Retinal pigment epithelial cell (primary cell): ENCODE data around the gene TMEM9.

Source experiments
- DNase-seq: peaks from one replicate; pipeline ENCODE4 v3.0.0-alpha.2; 2010; ENCODE audit warnings: low read depth
- H3K4me3 ChIP-seq: 2 replicates; pipeline ENCODE4 v1.5.1; 2011; ENCODE audit warnings: mild to moderate bottlenecking, low read length, control low read depth, moderate library complexity
- TF ChIP-seq, protein P1 (sequence below): conservative IDR thresholded peaks from 2 replicates; pipeline ENCODE4 v1.5.1; 2011; ENCODE audit warnings: low read depth, low read length, control low read depth, inconsistent platforms

The TMEM9 gene

DNA sequence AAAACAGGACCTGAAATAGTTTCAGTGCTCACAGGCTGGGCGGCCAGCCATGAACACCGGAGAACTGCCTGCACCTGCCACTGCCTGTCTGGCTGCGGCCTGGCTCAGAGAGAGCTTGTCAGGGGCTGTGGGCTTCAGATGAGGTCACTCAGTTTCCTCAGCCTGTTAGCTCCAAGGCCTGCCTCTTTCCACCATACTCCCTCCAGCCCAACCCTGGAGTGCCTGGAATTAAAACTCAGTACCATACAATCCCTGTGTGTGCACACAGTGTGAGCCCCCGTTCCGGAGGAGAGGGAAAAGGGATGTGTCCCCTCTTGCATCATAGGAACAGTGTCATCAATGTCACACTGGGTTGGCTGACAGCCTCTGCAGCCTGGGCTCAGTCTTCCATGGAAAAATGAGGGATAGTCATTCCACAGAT is 58.2 kb downstream of the TMEM9 start:
- no peak overlapping the region for H3K4me3 ChIP-seq
- no peak for DNase-seq
- TF ChIP-seq, protein P1, sequence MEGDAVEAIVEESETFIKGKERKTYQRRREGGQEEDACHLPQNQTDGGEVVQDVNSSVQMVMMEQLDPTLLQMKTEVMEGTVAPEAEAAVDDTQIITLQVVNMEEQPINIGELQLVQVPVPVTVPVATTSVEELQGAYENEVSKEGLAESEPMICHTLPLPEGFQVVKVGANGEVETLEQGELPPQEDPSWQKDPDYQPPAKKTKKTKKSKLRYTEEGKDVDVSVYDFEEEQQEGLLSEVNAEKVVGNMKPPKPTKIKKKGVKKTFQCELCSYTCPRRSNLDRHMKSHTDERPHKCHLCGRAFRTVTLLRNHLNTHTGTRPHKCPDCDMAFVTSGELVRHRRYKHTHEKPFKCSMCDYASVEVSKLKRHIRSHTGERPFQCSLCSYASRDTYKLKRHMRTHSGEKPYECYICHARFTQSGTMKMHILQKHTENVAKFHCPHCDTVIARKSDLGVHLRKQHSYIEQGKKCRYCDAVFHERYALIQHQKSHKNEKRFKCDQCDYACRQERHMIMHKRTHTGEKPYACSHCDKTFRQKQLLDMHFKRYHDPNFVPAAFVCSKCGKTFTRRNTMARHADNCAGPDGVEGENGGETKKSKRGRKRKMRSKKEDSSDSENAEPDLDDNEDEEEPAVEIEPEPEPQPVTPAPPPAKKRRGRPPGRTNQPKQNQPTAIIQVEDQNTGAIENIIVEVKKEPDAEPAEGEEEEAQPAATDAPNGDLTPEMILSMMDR = no peak

DNA sequence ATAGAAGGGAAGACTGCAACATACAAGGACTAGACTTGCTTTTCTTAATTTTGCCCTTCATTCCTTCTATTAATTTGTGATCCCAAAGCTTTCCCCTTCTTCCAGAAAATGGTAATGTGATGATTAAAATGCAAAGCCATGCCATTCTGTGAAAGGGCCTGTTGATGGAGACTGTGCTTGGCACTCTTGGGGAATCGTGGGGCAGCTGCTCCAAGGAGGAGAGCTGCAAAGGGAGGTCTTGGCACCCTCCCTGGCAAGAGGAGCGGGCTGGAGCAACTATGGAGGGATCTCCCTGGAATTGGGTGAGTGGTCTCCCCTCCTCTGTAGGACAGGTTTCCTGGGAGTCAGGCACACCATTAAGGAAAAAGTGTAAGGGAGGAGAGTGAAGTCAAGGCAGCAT is 58.7 kb downstream of the TMEM9 start:
- DNase-seq = no peak

GRCh38 chr1:201094832-201095231 is 59.4 kb downstream of the TMEM9 start:
- H3K4me3 ChIP-seq = no peak overlapping the region
- TF ChIP-seq, protein P1 = no peak
- DNase-seq = no peak

More for the DNA sequence above, 58.7 kb downstream of the TMEM9 start:
- H3K4me3 ChIP-seq = no peak overlapping the region
- TF ChIP-seq, protein P1 = no peak

DNA sequence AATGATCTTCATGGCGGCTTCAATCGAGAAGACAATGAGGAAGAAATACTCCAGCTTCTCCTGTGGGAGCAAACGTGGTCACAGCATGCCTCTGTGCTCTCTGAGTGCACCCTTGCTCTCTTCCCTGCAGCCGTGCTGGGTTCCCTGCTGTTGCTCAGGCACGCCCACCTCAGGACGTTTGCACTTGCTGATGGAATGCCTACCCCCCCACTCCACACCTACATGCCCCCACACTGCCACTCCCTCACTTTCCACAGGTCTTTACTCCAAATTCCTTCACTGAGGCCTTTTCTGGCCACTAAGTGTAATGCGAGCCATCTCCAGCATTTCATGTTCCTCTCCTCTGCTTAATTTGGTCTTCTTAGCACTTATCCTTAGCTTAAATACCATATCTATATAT is 60.3 kb downstream of the TMEM9 start:
- TF ChIP-seq, protein P1 = no peak
- no peak for DNase-seq
- H3K4me3 ChIP-seq = no peak overlapping the region

GRCh38 chr1:201093561-201093960 is 60.7 kb downstream of the TMEM9 start:
- TF ChIP-seq, protein P1 = no peak
- no peak for DNase-seq
- no peak overlapping the region for H3K4me3 ChIP-seq

GRCh38 chr1:201092738-201093137 is 61.5 kb downstream of the TMEM9 start:
- H3K4me3 ChIP-seq = no peak overlapping the region
- TF ChIP-seq, protein P1 = no peak
- DNase-seq = no peak

DNA sequence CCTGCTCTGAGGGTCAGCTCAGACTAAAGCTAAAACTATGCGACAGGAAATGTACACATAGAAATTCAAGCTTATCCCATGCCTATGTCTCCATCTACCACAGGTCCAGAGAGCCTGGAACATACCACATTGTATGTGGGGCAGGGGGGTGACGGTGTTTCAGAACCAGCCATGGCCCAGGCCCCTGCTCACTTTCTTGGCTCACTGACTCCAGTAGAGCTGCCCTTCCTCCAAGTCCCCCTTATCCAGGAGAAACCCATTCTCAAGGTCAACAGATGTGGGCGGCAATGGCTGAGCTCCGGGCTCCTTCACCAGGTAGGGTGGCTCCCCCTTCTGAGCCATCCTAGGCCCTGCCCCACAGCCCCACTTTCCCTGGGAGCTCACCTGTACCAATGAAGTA is 63.0 kb downstream of the TMEM9 start:
- no peak overlapping the region for H3K4me3 ChIP-seq
- no peak for DNase-seq
- TF ChIP-seq, protein P1 = no peak
